Stimulated activated CD8-positive, alpha-beta memory T cell treated with anti-CD3 and anti-CD28 coated beads, Interleukin-2, amount 100 ng/mL, for 1 hour (primary cell): ENCODE measurements around the gene NUDT16L1.
"Not testable (repeated sequence)": the region's sequence is repeated elsewhere in the genome, so short reads cannot be mapped to it uniquely, and the experiment has no call there.

Experiments
- DNase-seq, 2 donors: peaks; one replicate each; pipeline ENCODE4 v3.0.0-alpha.2; 2020; ENCODE audit warnings: low read depth in 2 of 2

NUDT16L1 gene

GRCh38 chr16:4718466-4718865, 25.1 kb downstream of the NUDT16L1 start:
- DNase-seq, result no peak

- no peak for DNase-seq
Measured at GRCh38 chr16:4723071-4723767, 29.9 kb downstream of the NUDT16L1 start.

GRCh38 chr16:4724661-4725270, 31.4 kb downstream of the NUDT16L1 start:
- no peak for DNase-seq

- DNase-seq, result no peak
Measured at GRCh38 chr16:4726616-4727015, 33.3 kb downstream of the NUDT16L1 start.

- no peak for DNase-seq
Measured at GRCh38 chr16:4728676-4729075, 35.3 kb downstream of the NUDT16L1 start.

GRCh38 chr16:4729876-4730275, 36.5 kb downstream of the NUDT16L1 start:
- no peak for DNase-seq

- no peak for DNase-seq
Measured at GRCh38 chr16:4733211-4733742, 39.9 kb downstream of the NUDT16L1 start.

- DNase-seq, result no peak
Measured at GRCh38 chr16:4733747-4734062, 40.3 kb downstream of the NUDT16L1 start.

- DNase-seq, result peak; percentile 59 to 62
Measured at GRCh38 chr16:4734063-4734729, 40.8 kb downstream of the NUDT16L1 start, which contains the start of the genes ANKS3 and DNAAF8. ANKS3 (minus strand) TSS chr16:4734271; CDS start chr16:4730149, 4,122 bp downstream. DNAAF8 (plus strand) TSS chr16:4734537; CDS start chr16:4736515, 1,978 bp downstream.

- peak; percentile 90 for DNase-seq
Measured at GRCh38 chr16:4734730-4735535, 41.6 kb downstream of the NUDT16L1 start.

GRCh38 chr16:4736546-4736945, 43.2 kb downstream of the NUDT16L1 start:
- no peak for DNase-seq

GRCh38 chr16:4737545-4737944, 44.2 kb downstream of the NUDT16L1 start:
- DNase-seq, result no peak

GRCh38 chr16:4738370-4738769, 45.0 kb downstream of the NUDT16L1 start:
- not testable (repeated sequence) for DNase-seq

GRCh38 chr16:4743226-4743878, 50.0 kb downstream of the NUDT16L1 start:
- DNase-seq, result no peak

- DNase-seq, result no peak
Measured at GRCh38 chr16:4744555-4745273, 51.4 kb downstream of the NUDT16L1 start.

- no peak for DNase-seq
Measured at GRCh38 chr16:4745274-4745569, 51.9 kb downstream of the NUDT16L1 start.
